H1 (cell line): ENCODE results near the gene GNAQ. TPM values are rescaled to one million over a fixed set of nuclear protein-coding genes. Genes with fewer than 3 reads are reported as not detected.

ENCODE experiments used
- CTCF ChIA-PET: fragments of 300-600 bp; sonication (Branson Sonifier 250); formaldehyde crosslinking; loops from one replicate; lab custom pipeline; 2021; ENCODE audit not compliant: partially characterized antibody; lab: Charles Lee
- POLR2A ChIA-PET: fragments of 300-600 bp; sonication (Branson Sonifier 250); formaldehyde crosslinking; loops from one replicate; lab custom pipeline; 2021; ENCODE audit warnings: inconsistent platforms; ENCODE audit not compliant: partially characterized antibody; lab: Charles Lee
- DNase-seq, 2 experiments: peaks; one replicate each; pipeline versions ENCODE4 v3.0.0 to v3.0.0-alpha.2; 2010 to 2022; ENCODE audit warnings: low spot score in 2 of 2, low read depth in 1 of 2, mixed read lengths in 1 of 2
- FAIRE-seq: peaks from 2 replicates; lab custom pipeline; 2011; peaks lifted over from hg19 to GRCh38; lab: Jason Lieb, UNC
- H2AFZ ChIP-seq: 2 replicates; pipeline ENCODE4 v1.8.1; 2012; ENCODE audit warnings: low read length, inconsistent platforms
- H2AK5ac ChIP-seq: 2 replicates; pipeline ENCODE4 v1.6.1; 2013; ENCODE audit warnings: low read depth, low read length
- H2BK120ac ChIP-seq: replicated peaks from 2 replicates; pipeline ENCODE3; 2013; ENCODE audit warnings: low read depth, low read length, inconsistent platforms
- H2BK12ac ChIP-seq: 2 replicates; pipeline ENCODE4 v1.6.1; 2013; ENCODE audit warnings: low read depth, low read length
- H2BK15ac ChIP-seq: 2 replicates; pipeline ENCODE4 v1.6.1; 2013; ENCODE audit warnings: low read length
- H2BK20ac ChIP-seq: 2 replicates; pipeline ENCODE4 v1.6.1; 2013; ENCODE audit warnings: low read length
- H2BK5ac ChIP-seq: 2 replicates; pipeline ENCODE4 v1.6.1; 2013; ENCODE audit warnings: low read depth, low read length
- H3K14ac ChIP-seq: 2 replicates; pipeline ENCODE4 v1.6.1; 2013; ENCODE audit warnings: inconsistent platforms; ENCODE audit not compliant: insufficient read length
- H3K18ac ChIP-seq: 2 replicates; pipeline ENCODE4 v1.6.1; 2013; ENCODE audit warnings: low read length; ENCODE audit errors: extremely low read depth
- H3K23ac ChIP-seq: 2 replicates; pipeline ENCODE4 v1.6.1; 2013; ENCODE audit warnings: inconsistent platforms; ENCODE audit not compliant: insufficient read length
- H3K23me2 ChIP-seq: 2 replicates; pipeline ENCODE4 v1.6.1; 2013; ENCODE audit warnings: low read depth, low read length
- H3K27ac ChIP-seq: 2 replicates; pipeline ENCODE4 v1.6.1; 2011; ENCODE audit warnings: low read depth, low read length, inconsistent platforms
- H3K27me3 ChIP-seq, 4 experiments: replicated peaks in 1 of 4; 1 replicate in 1 of 4; 2 replicates in 3 of 4; pipeline versions ENCODE4 v1.6.1 to v1.8.1; 2011 to 2013; ENCODE audit warnings: low read length in 3 of 4, mild to moderate bottlenecking in 3 of 4, inconsistent platforms in 2 of 4, mixed read lengths in 2 of 4, moderate library complexity in 1 of 4; ENCODE audit not compliant: control insufficient read depth in 3 of 4, insufficient read depth in 3 of 4; ENCODE audit errors: extremely low read depth in 1 of 4
- H3K36me3 ChIP-seq, 4 experiments: 2 replicates each; pipeline versions ENCODE4 v1.6.1 to v1.8.1; 2011 to 2013; ENCODE audit warnings: mild to moderate bottlenecking in 4 of 4, low read length in 3 of 4, moderate library complexity in 2 of 4, control low read depth in 1 of 4, inconsistent platforms in 1 of 4; ENCODE audit not compliant: insufficient read depth in 4 of 4, control insufficient read depth in 2 of 4
- H3K4ac ChIP-seq: replicated peaks from 2 replicates; pipeline ENCODE3; 2013; ENCODE audit warnings: low read length, low read depth, mixed read lengths, inconsistent platforms; ENCODE audit not compliant: insufficient read length
- H3K4me1 ChIP-seq, 4 experiments: replicated peaks in 1 of 4; 1 replicate in 1 of 4; 2 replicates in 3 of 4; pipeline versions ENCODE4 v1.6.1 to v1.8.1; 2011 to 2013; ENCODE audit warnings: low read length in 3 of 4, inconsistent platforms in 2 of 4, mixed read lengths in 1 of 4; ENCODE audit not compliant: insufficient read depth in 4 of 4, control insufficient read depth in 3 of 4
- H3K4me2 ChIP-seq, 2 experiments: 2 replicates each; pipeline versions ENCODE4 v1.6.1 to v1.8.1; 2011 to 2013; ENCODE audit warnings: low read depth in 2 of 2, low read length in 2 of 2, control low read depth in 1 of 2, inconsistent platforms in 1 of 2, mild to moderate bottlenecking in 1 of 2; ENCODE audit not compliant: insufficient read depth in 1 of 2
- H3K4me3 ChIP-seq, 4 experiments: fragments of 200-600, 300-600 bp in 1 of 4; sonication (generic), shearing (Covaris generic), sonication (Bioruptor Twin) in 1 of 4; 2 replicates each; pipeline versions ENCODE4 v1.5.1 to v1.8.1; 2011 to 2016; ENCODE audit warnings: low read length in 4 of 4, low read depth in 3 of 4, control low read depth in 2 of 4, inconsistent platforms in 2 of 4, mild to moderate bottlenecking in 2 of 4, mixed read lengths in 1 of 4, moderate library complexity in 1 of 4; ENCODE audit not compliant: insufficient read depth in 2 of 4; ENCODE audit errors: extremely low read depth in 1 of 4
- H3K56ac ChIP-seq: replicated peaks from 2 replicates; pipeline ENCODE3; 2013; ENCODE audit warnings: low read depth, mild to moderate bottlenecking, mixed read lengths, low read length, inconsistent platforms; ENCODE audit not compliant: insufficient read length
- H3K79me1 ChIP-seq: 2 replicates; pipeline ENCODE4 v1.6.1; 2013; ENCODE audit warnings: low read depth, low read length, control low read depth
- H3K79me2 ChIP-seq, 2 experiments: 2 replicates each; pipeline versions ENCODE4 v1.6.1 to v1.8.1; 2012 to 2013; ENCODE audit warnings: low read length in 2 of 2, mild to moderate bottlenecking in 2 of 2, inconsistent platforms in 1 of 2; ENCODE audit not compliant: insufficient read depth in 2 of 2, control insufficient read depth in 1 of 2
- H3K9ac ChIP-seq, 4 experiments: replicated peaks in 1 of 4; 1 replicate in 1 of 4; 2 replicates in 3 of 4; pipeline versions ENCODE4 v1.6.1 to v1.8.1; 2011 to 2013; ENCODE audit warnings: low read depth in 3 of 4, low read length in 3 of 4, control low read depth in 2 of 4, mild to moderate bottlenecking in 2 of 4, moderate library complexity in 2 of 4, inconsistent platforms in 1 of 4; ENCODE audit errors: extremely low read depth in 1 of 4
- H3K9me3 ChIP-seq, 2 experiments: 2 replicates each; pipeline versions ENCODE4 v1.6.1 to v1.8.1; 2012 to 2013; ENCODE audit warnings: mild to moderate bottlenecking in 2 of 2, moderate library complexity in 2 of 2, control low read depth in 1 of 2, inconsistent platforms in 1 of 2, low read depth in 1 of 2, low read length in 1 of 2, mixed read lengths in 1 of 2; ENCODE audit not compliant: insufficient read depth in 2 of 2
- H4K20me1 ChIP-seq, 2 experiments: replicated peaks in 1 of 2; 2 replicates each; pipeline versions ENCODE3 to v1.8.1; 2011 to 2013; ENCODE audit warnings: inconsistent platforms in 2 of 2, low read length in 2 of 2, mild to moderate bottlenecking in 1 of 2; ENCODE audit not compliant: insufficient read depth in 2 of 2, control insufficient read depth in 1 of 2
- H4K5ac ChIP-seq: 2 replicates; pipeline ENCODE4 v1.6.1; 2013; ENCODE audit warnings: low read length, low read depth, mixed read lengths, inconsistent platforms; ENCODE audit not compliant: insufficient read length
- H4K8ac ChIP-seq: 2 replicates; pipeline ENCODE4 v1.8.0; 2013; ENCODE audit warnings: mild to moderate bottlenecking, moderate library complexity, low read length, inconsistent platforms; ENCODE audit not compliant: insufficient read depth; ENCODE audit errors: extremely low read depth
- H4K91ac ChIP-seq: replicated peaks from 2 replicates; pipeline ENCODE3; 2013; ENCODE audit warnings: low read length, mixed read lengths, inconsistent platforms; ENCODE audit not compliant: insufficient read length
- CBX8 ChIP-seq: fragments of 300-800, 300-1000 bp; sonication (generic); IDR thresholded peaks from 2 replicates; pipeline ENCODE4 v1.7.1; 2016; ENCODE audit warnings: low read depth, low read length, borderline replicate concordance
- JUN ChIP-seq: IDR thresholded peaks from 2 replicates; pipeline ENCODE4 v1.6.1; 2011; ENCODE audit warnings: low read depth, mild to moderate bottlenecking, improper control_type of control experiment, low read length
- SIN3A ChIP-seq, 2 experiments: IDR thresholded peaks in 1 of 2; conservative IDR thresholded peaks in 1 of 2; 2 replicates each; pipeline ENCODE4 v1.6.1; 2011 to 2012; ENCODE audit warnings: low read length in 2 of 2, improper control_type of control experiment in 1 of 2, low read depth in 1 of 2, mild to moderate bottlenecking in 1 of 2
- WGBS, 2 experiments: shearing (Covaris generic) in 1 of 2; methylation state at CpG; one replicate each; pipeline versions ENCODE4 v1.1.6 to v1.1.7; 2013 to 2015; ENCODE audit warnings: low lambda C conversion rate in 2 of 2, mixed read lengths in 2 of 2, inconsistent platforms in 1 of 2, low coverage in 1 of 2, missing lambda C conversion rate in 1 of 2; ENCODE audit not compliant: insufficient replicate concordance in 2 of 2, insufficient coverage in 1 of 2, insufficient read length in 1 of 2; ENCODE audit errors: extremely low coverage in 1 of 2, missing lambda C conversion rate in 1 of 2; 5-methylcytosine and 5-hydroxymethylcytosine counted together
- polyA plus RNA-seq, 7 experiments: library from polyadenylated mRNA; depleted of rRNA in 3 of 7; stranded (reverse) in 5 of 7; unstranded in 2 of 7; fragments of >200 nt in 5 of 7; fragments of 200-250 nt in 2 of 7; gene quantifications; 1 replicate in 5 of 7; 2 replicates in 1 of 7; 4 replicates in 1 of 7; pipeline versions ENCODE4 v1.2.1 to v1.2.3, GENCODE V29; 2011 to 2013; ENCODE audit warnings: missing spikeins in 2 of 7, mixed read lengths in 2 of 7
- total RNA-seq: library from RNA; stranded (reverse); fragmentation: NEBNext Ultra II Directional; extraction: Animal tissue kit (Norgen Biotek cat#: 25700); gene quantifications from 2 replicates; pipeline ENCODE4 v1.2.1, GENCODE V29; 2021
- TF ChIP-seq, protein P1 (sequence below), 3 experiments: IDR thresholded peaks; 1 replicate in 2 of 3; 2 replicates in 1 of 3; pipeline versions ENCODE4 v1.5.1 to v1.6.1; 2011; ENCODE audit warnings: low read length in 3 of 3, mild to moderate bottlenecking in 3 of 3, inconsistent platforms in 2 of 3, low read depth in 1 of 3, moderate library complexity in 1 of 3; ENCODE audit not compliant: insufficient read depth in 1 of 3; ENCODE audit errors: control extremely low read depth in 1 of 3

Gene GNAQ
- total and polyA plus RNA-seq, 2 of the 8 experiments (the other 6 are each of a cell fraction or from before 2014, with no cell fraction given), result 22.8 to 63.8 TPM

DNA sequence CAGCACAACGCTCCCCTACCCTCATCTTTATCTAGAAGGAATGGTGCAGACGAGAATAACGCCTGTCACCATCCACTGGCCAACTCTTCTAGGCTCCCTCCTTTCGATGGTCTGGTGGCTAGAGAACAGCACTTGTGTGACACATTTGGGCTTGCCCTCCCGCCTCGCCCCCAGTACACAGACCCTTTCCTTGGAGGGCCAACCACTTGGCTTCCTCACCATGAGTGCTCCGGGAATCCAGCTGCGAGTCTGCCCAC, 1.4 kb downstream of the GNAQ start:
- Histone ChIP-seq H2BK5ac (no peak overlapping the region), H3K4me2 (peak overlapping the region; percentile 91 to 95), H3K23ac (no peak overlapping the region), H3K9me3 (no peaks in the 10 kb centered on the region), H4K5ac (no peak overlapping the region), H3K9ac (peak overlapping the region; percentile 24 to 66 (median 34); a peak in 4 of 7 replicates), H3K27ac (no peak overlapping the region), H3K79me2 (peaks cover 0 to 54% of the 10 kb centered on the region in 2 experiments; a peak in 3 of 4 replicates), H3K14ac (no peak overlapping the region), H2AFZ (no peak overlapping the region), H2BK20ac (no peak overlapping the region), H3K56ac (no peak overlapping the region), H3K23me2 (peaks cover 7% of the 10 kb centered on the region; the same call in 1 of the 2 replicates), H4K91ac (no peak overlapping the region), H3K4ac (no peak overlapping the region), H2AK5ac (no peak overlapping the region), H2BK15ac (no peak overlapping the region), H4K8ac (no peak overlapping the region), H3K27me3 (no peaks in the 10 kb centered on the region), H2BK12ac (no peak overlapping the region), H3K4me3 (peak overlapping the region; percentile 86 to 98 (median 90)), H3K4me1 (peaks cover 0 to 11% (median 5%) of the 10 kb centered on the region in 4 experiments; a peak in 4 of 7 replicates), H3K79me1 (peaks cover 4% of the 10 kb centered on the region), H2BK120ac (no peak overlapping the region), H4K20me1 (peaks cover 2 to 3% of the 10 kb centered on the region in 2 experiments), H3K36me3 (no peaks in the 10 kb centered on the region), H3K18ac (no peak overlapping the region)
- TF ChIP-seq JUN (no peak), SIN3A (conservative IDR thresholded peaks at IDR 0.05 in 1 of 2, IDR thresholded peaks at IDR 0.05 in 1 of 2; ENCODE audit: low read depth in 1 of 2, low read length in 2 of 2) (no peak; a peak in 1 of 4 replicates), CBX8 (no peak)
- TF ChIP-seq, protein P1, sequence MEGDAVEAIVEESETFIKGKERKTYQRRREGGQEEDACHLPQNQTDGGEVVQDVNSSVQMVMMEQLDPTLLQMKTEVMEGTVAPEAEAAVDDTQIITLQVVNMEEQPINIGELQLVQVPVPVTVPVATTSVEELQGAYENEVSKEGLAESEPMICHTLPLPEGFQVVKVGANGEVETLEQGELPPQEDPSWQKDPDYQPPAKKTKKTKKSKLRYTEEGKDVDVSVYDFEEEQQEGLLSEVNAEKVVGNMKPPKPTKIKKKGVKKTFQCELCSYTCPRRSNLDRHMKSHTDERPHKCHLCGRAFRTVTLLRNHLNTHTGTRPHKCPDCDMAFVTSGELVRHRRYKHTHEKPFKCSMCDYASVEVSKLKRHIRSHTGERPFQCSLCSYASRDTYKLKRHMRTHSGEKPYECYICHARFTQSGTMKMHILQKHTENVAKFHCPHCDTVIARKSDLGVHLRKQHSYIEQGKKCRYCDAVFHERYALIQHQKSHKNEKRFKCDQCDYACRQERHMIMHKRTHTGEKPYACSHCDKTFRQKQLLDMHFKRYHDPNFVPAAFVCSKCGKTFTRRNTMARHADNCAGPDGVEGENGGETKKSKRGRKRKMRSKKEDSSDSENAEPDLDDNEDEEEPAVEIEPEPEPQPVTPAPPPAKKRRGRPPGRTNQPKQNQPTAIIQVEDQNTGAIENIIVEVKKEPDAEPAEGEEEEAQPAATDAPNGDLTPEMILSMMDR (IDR thresholded peaks at IDR 0.05; ENCODE audit: control extremely low read depth in 1 of 3, insufficient read depth in 1 of 3, low read depth in 1 of 3, low read length in 3 of 3), result no peak
- CTCF ChIA-PET, result interaction anchor here (0.6 kb wide), 1 partner anchor 201 kb away, joined by 3 read pairs; no protein-coding TSS in a partner anchor
- POLR2A ChIA-PET, result interaction anchor here (1.3 to 3.0 kb wide), 4 partner anchors 8 to 267 kb away, joined by 4 to 10 read pairs (median 9); partner anchors contain the start of gene PSAT1
- no peak for FAIRE-seq
- WGBS, 2 experiments, result 6% methylated on average over 7 of the region's 8 CpGs; no CpG with 5 or more reads in 1 of the 2 experiments
- DNase-seq, result no peak
